ENCODE measurements around the gene AOPEP.

DNA sequence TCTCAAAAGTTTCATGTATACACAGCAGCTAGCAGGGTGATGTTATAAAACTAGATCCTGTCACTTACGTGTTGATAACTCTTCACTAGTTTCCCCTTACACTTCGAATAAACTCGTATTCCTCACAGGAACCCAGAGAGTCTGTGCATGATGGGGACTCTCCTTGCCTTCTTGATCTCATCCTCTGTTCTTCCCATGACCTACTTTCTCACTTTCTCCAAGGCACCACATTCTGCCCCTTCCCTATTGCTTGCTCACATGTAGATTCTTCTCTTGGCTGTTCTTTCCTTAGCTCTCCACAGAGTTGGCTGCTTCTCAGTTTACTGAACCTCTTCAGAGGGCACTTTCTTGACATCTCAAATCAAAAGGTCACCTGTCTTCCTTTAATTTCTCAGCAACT, 1.2 kb upstream of the AOPEP start:
- TF ChIP-seq, protein P1, sequence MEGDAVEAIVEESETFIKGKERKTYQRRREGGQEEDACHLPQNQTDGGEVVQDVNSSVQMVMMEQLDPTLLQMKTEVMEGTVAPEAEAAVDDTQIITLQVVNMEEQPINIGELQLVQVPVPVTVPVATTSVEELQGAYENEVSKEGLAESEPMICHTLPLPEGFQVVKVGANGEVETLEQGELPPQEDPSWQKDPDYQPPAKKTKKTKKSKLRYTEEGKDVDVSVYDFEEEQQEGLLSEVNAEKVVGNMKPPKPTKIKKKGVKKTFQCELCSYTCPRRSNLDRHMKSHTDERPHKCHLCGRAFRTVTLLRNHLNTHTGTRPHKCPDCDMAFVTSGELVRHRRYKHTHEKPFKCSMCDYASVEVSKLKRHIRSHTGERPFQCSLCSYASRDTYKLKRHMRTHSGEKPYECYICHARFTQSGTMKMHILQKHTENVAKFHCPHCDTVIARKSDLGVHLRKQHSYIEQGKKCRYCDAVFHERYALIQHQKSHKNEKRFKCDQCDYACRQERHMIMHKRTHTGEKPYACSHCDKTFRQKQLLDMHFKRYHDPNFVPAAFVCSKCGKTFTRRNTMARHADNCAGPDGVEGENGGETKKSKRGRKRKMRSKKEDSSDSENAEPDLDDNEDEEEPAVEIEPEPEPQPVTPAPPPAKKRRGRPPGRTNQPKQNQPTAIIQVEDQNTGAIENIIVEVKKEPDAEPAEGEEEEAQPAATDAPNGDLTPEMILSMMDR (IDR thresholded peaks at IDR 0.05) = no peak
- TF ChIP-seq, protein P2, sequence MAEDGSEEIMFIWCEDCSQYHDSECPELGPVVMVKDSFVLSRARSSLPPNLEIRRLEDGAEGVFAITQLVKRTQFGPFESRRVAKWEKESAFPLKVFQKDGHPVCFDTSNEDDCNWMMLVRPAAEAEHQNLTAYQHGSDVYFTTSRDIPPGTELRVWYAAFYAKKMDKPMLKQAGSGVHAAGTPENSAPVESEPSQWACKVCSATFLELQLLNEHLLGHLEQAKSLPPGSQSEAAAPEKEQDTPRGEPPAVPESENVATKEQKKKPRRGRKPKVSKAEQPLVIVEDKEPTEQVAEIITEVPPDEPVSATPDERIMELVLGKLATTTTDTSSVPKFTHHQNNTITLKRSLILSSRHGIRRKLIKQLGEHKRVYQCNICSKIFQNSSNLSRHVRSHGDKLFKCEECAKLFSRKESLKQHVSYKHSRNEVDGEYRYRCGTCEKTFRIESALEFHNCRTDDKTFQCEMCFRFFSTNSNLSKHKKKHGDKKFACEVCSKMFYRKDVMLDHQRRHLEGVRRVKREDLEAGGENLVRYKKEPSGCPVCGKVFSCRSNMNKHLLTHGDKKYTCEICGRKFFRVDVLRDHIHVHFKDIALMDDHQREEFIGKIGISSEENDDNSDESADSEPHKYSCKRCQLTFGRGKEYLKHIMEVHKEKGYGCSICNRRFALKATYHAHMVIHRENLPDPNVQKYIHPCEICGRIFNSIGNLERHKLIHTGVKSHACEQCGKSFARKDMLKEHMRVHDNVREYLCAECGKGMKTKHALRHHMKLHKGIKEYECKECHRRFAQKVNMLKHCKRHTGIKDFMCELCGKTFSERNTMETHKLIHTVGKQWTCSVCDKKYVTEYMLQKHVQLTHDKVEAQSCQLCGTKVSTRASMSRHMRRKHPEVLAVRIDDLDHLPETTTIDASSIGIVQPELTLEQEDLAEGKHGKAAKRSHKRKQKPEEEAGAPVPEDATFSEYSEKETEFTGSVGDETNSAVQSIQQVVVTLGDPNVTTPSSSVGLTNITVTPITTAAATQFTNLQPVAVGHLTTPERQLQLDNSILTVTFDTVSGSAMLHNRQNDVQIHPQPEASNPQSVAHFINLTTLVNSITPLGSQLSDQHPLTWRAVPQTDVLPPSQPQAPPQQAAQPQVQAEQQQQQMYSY (CRISPR knock-in tag; IDR thresholded peaks at IDR 0.05) = no peak
- TF ChIP-seq NFE2L1 (CRISPR knock-in tag; IDR thresholded peaks at IDR 0.05) (no peak), MXD4 (CRISPR knock-in tag; IDR thresholded peaks at IDR 0.05; ENCODE audit: borderline replicate concordance) (no peak), FOXP1 (CRISPR knock-in tag; IDR thresholded peaks at IDR 0.05; ENCODE audit: borderline replicate concordance) (no peak)
- TF ChIP-seq, protein P3, sequence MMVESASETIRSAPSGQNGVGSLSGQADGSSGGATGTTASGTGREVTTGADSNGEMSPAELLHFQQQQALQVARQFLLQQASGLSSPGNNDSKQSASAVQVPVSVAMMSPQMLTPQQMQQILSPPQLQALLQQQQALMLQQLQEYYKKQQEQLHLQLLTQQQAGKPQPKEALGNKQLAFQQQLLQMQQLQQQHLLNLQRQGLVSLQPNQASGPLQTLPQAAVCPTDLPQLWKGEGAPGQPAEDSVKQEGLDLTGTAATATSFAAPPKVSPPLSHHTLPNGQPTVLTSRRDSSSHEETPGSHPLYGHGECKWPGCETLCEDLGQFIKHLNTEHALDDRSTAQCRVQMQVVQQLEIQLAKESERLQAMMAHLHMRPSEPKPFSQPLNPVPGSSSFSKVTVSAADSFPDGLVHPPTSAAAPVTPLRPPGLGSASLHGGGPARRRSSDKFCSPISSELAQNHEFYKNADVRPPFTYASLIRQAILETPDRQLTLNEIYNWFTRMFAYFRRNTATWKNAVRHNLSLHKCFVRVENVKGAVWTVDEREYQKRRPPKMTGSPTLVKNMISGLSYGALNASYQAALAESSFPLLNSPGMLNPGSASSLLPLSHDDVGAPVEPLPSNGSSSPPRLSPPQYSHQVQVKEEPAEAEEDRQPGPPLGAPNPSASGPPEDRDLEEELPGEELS (CRISPR knock-in tag; IDR thresholded peaks at IDR 0.05) = no peak
- TF ChIP-seq, protein P4, sequence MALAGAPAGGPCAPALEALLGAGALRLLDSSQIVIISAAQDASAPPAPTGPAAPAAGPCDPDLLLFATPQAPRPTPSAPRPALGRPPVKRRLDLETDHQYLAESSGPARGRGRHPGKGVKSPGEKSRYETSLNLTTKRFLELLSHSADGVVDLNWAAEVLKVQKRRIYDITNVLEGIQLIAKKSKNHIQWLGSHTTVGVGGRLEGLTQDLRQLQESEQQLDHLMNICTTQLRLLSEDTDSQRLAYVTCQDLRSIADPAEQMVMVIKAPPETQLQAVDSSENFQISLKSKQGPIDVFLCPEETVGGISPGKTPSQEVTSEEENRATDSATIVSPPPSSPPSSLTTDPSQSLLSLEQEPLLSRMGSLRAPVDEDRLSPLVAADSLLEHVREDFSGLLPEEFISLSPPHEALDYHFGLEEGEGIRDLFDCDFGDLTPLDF (CRISPR knock-in tag; IDR thresholded peaks at IDR 0.05) = no peak
- TF ChIP-seq, protein P5, sequence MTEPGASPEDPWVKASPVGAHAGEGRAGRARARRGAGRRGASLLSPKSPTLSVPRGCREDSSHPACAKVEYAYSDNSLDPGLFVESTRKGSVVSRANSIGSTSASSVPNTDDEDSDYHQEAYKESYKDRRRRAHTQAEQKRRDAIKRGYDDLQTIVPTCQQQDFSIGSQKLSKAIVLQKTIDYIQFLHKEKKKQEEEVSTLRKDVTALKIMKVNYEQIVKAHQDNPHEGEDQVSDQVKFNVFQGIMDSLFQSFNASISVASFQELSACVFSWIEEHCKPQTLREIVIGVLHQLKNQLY (CRISPR knock-in tag; IDR thresholded peaks at IDR 0.05) = no peak
- TF ChIP-seq, protein P6, sequence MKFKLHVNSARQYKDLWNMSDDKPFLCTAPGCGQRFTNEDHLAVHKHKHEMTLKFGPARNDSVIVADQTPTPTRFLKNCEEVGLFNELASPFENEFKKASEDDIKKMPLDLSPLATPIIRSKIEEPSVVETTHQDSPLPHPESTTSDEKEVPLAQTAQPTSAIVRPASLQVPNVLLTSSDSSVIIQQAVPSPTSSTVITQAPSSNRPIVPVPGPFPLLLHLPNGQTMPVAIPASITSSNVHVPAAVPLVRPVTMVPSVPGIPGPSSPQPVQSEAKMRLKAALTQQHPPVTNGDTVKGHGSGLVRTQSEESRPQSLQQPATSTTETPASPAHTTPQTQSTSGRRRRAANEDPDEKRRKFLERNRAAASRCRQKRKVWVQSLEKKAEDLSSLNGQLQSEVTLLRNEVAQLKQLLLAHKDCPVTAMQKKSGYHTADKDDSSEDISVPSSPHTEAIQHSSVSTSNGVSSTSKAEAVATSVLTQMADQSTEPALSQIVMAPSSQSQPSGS (CRISPR knock-in tag; IDR thresholded peaks at IDR 0.05; ENCODE audit: borderline replicate concordance, low read depth) = no peak
- TF ChIP-seq, protein P7, sequence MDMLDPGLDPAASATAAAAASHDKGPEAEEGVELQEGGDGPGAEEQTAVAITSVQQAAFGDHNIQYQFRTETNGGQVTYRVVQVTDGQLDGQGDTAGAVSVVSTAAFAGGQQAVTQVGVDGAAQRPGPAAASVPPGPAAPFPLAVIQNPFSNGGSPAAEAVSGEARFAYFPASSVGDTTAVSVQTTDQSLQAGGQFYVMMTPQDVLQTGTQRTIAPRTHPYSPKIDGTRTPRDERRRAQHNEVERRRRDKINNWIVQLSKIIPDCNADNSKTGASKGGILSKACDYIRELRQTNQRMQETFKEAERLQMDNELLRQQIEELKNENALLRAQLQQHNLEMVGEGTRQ (CRISPR knock-in tag; IDR thresholded peaks at IDR 0.05) = no peak

Measured in WTC11 (cell line).